ENCODE data around the gene AIPL1. TPM values are rescaled to one million over a fixed set of nuclear protein-coding genes. Genes with fewer than 3 reads are reported as not detected.

The AIPL1 gene
- total RNA-seq, 2 experiments from 2014 or later, result not detected

DNA sequence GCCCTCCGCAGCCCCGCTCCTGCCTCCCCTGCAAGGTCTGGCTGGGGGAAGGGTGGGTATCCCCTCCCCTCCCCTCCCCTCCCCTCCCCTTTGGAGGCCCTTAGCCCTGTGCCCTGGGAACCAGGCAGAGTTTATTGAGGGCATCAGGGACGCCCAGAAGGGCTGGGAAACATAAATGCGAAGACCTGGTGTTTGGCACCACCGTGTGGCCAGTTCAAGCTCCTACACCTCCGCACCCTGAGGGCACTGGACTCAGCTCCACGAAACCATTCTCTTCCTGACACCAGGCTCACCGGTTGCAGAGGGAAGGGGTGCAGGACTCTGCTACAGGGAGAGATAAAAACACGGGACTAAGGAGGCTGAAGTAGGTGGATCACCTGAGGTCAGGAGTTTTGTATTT is 1.0 kb upstream of the AIPL1 start:
- Histone ChIP-seq H3K4me1 (ENCODE audit: insufficient read depth, low read length, poor library complexity, severe bottlenecking) (peaks cover 15% of the 10 kb centered on the region), H3K4me3 (ENCODE audit: low read depth, low read length, poor library complexity, severe bottlenecking) (no peak overlapping the region), H3K36me3 (ENCODE audit: insufficient read depth, low read length) (no peaks in the 10 kb centered on the region), H2AFZ (ENCODE audit: low read length) (no peak overlapping the region), H3K79me2 (ENCODE audit: insufficient read depth, low read depth, low read length) (no peaks in the 10 kb centered on the region), H3K9me3 (ENCODE audit: low read length) (no peaks in the 10 kb centered on the region; the same call in 1 of the 2 replicates), H3K4me2 (ENCODE audit: low read length) (no peak overlapping the region), H3K9me2 (ENCODE audit: insufficient read depth, low read length) (no peaks in the 10 kb centered on the region), H3K27ac (ENCODE audit: low read depth, low read length, poor library complexity, severe bottlenecking) (no peak overlapping the region), H4K20me1 (ENCODE audit: insufficient read depth, low read length) (no peaks in the 10 kb centered on the region)
- TF ChIP-seq, protein P1, sequence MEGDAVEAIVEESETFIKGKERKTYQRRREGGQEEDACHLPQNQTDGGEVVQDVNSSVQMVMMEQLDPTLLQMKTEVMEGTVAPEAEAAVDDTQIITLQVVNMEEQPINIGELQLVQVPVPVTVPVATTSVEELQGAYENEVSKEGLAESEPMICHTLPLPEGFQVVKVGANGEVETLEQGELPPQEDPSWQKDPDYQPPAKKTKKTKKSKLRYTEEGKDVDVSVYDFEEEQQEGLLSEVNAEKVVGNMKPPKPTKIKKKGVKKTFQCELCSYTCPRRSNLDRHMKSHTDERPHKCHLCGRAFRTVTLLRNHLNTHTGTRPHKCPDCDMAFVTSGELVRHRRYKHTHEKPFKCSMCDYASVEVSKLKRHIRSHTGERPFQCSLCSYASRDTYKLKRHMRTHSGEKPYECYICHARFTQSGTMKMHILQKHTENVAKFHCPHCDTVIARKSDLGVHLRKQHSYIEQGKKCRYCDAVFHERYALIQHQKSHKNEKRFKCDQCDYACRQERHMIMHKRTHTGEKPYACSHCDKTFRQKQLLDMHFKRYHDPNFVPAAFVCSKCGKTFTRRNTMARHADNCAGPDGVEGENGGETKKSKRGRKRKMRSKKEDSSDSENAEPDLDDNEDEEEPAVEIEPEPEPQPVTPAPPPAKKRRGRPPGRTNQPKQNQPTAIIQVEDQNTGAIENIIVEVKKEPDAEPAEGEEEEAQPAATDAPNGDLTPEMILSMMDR (conservative IDR thresholded peaks at IDR 0.05; ENCODE audit: low read length), result peak; percentile 83
- TF ChIP-seq EZH2phosphoT487 (IDR thresholded peaks at IDR 0.05; ENCODE audit: borderline replicate concordance, low read depth, low read length), result no peak
- ChIA-PET POLR2A (interaction anchor here (0.7 kb wide), 2 partner anchors 10 to 1029 kb away, joined by 3 to 4 read pairs; no protein-coding TSS in a partner anchor), CTCF (ENCODE audit: unreplicated experiment) (interaction anchor here (0.7 kb wide), 1 partner anchor 8 kb away, joined by 3 read pairs; no protein-coding TSS in a partner anchor)
- intact Hi-C loops (cut with micrococcal nuclease; ENCODE audit: unreplicated experiment), result loop anchor here (5.0 kb wide), 1 partner anchor 849 kb away; no protein-coding TSS in a partner anchor
- BruUV-seq (replicated peaks), result no TSS peak
- peak; percentile 71 for DNase-seq (ENCODE audit: low spot score)

DNA sequence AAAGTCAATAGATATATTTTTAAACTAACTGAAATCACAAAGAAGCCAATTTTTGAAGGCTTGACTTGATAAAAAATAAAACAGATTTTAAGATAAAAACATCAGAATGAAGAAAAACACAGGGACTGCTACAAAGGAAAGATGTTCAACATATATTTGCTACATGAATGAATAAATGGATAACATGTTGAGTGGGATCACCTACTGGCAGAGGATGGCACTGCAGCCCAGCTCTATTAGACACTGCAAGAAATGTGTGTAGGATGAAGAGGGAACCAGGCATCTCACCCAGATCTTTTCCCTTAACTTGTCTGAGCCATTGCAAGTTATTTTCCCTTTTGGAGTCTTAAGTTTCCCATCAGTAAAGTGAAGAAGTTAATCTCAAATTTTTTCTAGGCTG is 4.2 kb downstream of the AIPL1 start:
- no peaks in the 10 kb centered on the region for H3K79me2 ChIP-seq (ENCODE audit: insufficient read depth, low read depth, low read length)
- no TSS peak for BruUV-seq (replicated peaks)
- no peak for DNase-seq (ENCODE audit: low spot score)
- no peak overlapping the region for H3K4me3 ChIP-seq (ENCODE audit: low read depth, low read length, poor library complexity, severe bottlenecking)
- H4K20me1 ChIP-seq (ENCODE audit: insufficient read depth, low read length), result no peaks in the 10 kb centered on the region
- intact Hi-C loops (cut with micrococcal nuclease; ENCODE audit: unreplicated experiment), result no loop called here
- ChIA-PET POLR2A (no interaction called here), CTCF (ENCODE audit: unreplicated experiment) (no interaction called here)
- no peak overlapping the region for H3K4me2 ChIP-seq (ENCODE audit: low read length)
- peaks cover 7% of the 10 kb centered on the region for H3K4me1 ChIP-seq (ENCODE audit: insufficient read depth, low read length, poor library complexity, severe bottlenecking)
- H3K9me3 ChIP-seq (ENCODE audit: low read length), result no peaks in the 10 kb centered on the region; the same call in 1 of the 2 replicates
- H3K9me2 ChIP-seq (ENCODE audit: insufficient read depth, low read length), result no peaks in the 10 kb centered on the region
- H2AFZ ChIP-seq (ENCODE audit: low read length), result no peak overlapping the region
- TF ChIP-seq, protein P1 (conservative IDR thresholded peaks at IDR 0.05; ENCODE audit: low read length), result peak; percentile 66
- TF ChIP-seq EZH2phosphoT487 (IDR thresholded peaks at IDR 0.05; ENCODE audit: borderline replicate concordance, low read depth, low read length), result no peak
- no peaks in the 10 kb centered on the region for H3K36me3 ChIP-seq (ENCODE audit: insufficient read depth, low read length)
- H3K27ac ChIP-seq (ENCODE audit: low read depth, low read length, poor library complexity, severe bottlenecking), result no peak overlapping the region

DNA sequence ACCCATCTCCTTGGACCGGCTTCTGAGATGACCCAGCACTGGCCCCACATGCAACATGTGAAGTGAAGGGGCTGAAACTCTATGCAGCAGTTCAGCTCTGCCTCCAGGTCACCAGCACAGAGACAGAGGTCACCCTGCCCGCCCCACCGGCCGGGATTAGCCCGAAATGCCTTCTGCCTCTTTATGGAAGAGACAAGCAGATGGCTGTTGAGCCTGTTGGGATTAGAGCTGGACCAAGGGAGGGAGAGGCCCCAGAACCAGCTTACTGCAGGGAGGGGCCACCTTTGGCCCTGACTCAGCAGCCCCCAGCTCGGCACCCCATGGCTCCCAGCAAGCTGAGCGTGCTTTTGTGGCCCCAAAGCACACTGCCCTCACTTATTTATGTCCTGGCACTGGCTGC is 5.7 kb downstream of the AIPL1 start:
- Histone ChIP-seq H2AFZ (ENCODE audit: low read length) (no peak overlapping the region), H3K4me2 (ENCODE audit: low read length) (no peak overlapping the region), H4K20me1 (ENCODE audit: insufficient read depth, low read length) (no peaks in the 10 kb centered on the region), H3K27ac (ENCODE audit: low read depth, low read length, poor library complexity, severe bottlenecking) (no peak overlapping the region), H3K9me3 (ENCODE audit: low read length) (no peaks in the 10 kb centered on the region; the same call in 1 of the 2 replicates), H3K36me3 (ENCODE audit: insufficient read depth, low read length) (no peaks in the 10 kb centered on the region), H3K9me2 (ENCODE audit: insufficient read depth, low read length) (no peaks in the 10 kb centered on the region), H3K4me3 (ENCODE audit: low read depth, low read length, poor library complexity, severe bottlenecking) (no peak overlapping the region), H3K79me2 (ENCODE audit: insufficient read depth, low read depth, low read length) (no peaks in the 10 kb centered on the region), H3K4me1 (ENCODE audit: insufficient read depth, low read length, poor library complexity, severe bottlenecking) (peaks cover 7% of the 10 kb centered on the region)
- no peak for DNase-seq (ENCODE audit: low spot score)
- no peak for TF ChIP-seq EZH2phosphoT487 (IDR thresholded peaks at IDR 0.05; ENCODE audit: borderline replicate concordance, low read depth, low read length)
- TF ChIP-seq, protein P1 (conservative IDR thresholded peaks at IDR 0.05; ENCODE audit: low read length), result no peak
- POLR2A ChIA-PET, result no interaction called here
- BruUV-seq (replicated peaks), result no TSS peak
- intact Hi-C loops (cut with micrococcal nuclease; ENCODE audit: unreplicated experiment), result no loop called here
- CTCF ChIA-PET (ENCODE audit: unreplicated experiment), result no interaction called here
